GM19452 (cell line): ENCODE measurements around the gene TFDP1.
"Not testable (repeated sequence)": the region's sequence is repeated elsewhere in the genome, so short reads cannot be mapped to it uniquely, and the experiment has no call there.

ENCODE experiments used
- ATAC-seq: cut with Tn5 transposase; IDR thresholded peaks from one replicate; pipeline ENCODE4 v1.9.1; 2021; ENCODE audit not compliant: unreplicated experiment

Gene TFDP1

DNA sequence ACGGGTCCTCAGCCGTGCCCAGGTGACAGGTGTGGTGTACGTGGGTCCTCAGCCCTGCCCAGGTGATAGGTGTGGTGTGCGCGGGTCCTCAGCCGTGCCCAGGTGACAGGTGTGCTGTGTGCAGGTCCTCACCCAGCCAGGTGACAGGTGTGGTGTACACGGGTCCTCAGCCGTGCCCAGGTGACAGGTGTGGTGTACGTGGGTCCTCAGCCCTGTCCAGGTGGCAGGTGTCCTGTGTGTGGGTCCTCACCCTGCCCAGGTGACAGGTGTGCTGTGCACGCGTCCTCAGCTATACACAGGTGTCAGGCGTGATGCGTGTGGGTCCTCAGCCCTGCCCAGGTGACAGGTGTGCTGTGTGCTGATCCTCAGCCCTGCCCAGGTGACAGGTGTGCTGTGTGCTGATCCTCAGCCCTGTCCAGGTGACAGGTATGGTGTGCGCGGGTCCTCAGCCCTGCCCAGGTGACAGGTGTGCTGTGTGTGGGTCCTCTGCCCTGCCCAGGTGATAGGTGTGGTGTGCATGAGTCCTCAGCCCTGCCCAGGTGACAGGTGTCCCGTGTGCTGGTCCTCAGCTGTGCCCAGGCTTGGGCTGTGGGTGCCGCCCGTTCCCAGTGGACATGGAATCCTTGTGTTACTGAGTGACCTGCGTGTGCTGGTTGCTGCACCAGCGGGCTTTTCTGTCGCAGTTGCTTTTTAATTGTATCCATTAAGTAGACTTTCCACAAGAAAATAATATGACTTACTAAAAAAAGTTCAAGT, 9.7 kb downstream of the TFDP1 start:
- ATAC-seq, result not testable (repeated sequence)

GRCh38 chr13:113595131-113595530, 10.6 kb downstream of the TFDP1 start:
- ATAC-seq, result no peak

DNA sequence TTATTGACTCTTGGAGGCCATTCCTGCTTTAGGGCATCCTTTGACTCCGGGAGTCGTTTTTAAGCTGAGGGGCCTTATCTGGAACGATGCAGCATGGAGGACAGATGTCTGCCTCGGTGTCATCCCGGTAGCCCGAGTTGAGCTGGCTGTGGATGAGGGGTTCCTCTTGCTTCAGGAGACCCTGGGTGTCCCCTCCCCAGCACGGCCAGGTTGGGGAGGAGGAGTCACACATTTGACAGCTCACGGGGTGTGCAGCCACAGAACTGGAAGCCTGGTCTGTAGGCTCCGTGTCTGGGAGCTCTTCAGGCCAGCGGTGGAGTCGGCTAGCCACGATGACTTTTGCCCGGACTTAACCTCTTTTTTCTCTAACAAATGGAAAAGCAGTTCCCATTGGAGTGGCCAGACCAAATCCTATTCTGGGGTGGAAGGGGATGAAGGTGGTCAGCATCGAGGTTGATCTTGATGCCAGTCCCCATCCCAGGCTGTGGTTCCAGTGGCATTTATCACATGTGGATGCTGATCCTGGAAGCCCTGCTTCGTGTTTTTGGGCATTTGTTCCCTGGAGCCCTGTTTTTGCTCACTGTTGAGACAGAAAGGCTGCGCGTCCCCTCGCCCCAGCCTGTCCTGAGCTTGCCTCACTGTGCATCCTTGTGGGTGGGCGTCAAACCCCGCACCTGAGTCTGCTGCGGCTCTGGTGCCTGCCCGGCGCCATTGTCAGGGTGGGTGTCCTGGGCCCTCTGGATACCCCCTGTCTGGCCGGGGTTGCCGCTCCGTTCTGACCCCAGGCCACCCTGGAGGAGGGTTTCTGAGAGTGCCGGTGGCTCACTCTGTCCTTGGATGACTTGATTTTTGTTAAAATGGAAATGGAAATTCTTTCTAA, 12.0 kb downstream of the TFDP1 start:
- no peak for ATAC-seq

DNA sequence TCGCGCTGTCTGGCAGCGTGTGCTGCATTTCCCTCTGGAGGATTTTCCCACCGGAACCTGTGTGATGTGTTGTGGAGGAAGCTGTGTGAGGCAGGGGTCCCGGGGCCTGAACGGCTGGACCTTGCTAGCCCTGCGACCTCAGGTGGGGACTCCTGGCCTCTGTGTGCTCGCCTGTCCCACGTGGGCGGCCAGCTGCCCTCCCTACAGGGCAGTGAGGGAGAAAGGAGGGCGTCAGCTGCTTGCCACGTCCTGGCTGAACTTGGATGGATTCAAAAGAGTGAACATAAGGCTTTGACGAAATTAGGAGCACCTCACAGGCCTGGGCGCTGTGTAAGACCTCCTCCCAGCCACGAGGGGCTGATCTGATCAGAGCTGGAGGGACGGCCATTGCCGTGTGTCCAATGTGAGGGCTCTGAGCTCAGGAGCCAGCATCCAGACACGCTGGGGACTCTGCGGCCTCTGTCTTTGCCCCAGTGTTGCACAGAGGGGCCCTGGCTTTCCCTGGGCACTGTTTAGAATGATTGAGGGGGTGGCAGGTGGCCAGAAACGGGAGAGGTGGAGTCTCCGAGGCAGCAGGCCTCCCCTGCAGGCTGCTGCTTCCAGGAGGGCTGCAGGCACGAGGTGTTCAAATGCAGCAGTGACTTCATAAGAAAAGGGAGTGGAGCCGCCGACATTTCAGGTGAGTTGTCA, 13.0 kb downstream of the TFDP1 start:
- ATAC-seq, result no peak

GRCh38 chr13:113598081-113598410, 13.5 kb downstream of the TFDP1 start:
- ATAC-seq, result no peak

GRCh38 chr13:113598481-113598880, 13.9 kb downstream of the TFDP1 start:
- no peak for ATAC-seq

DNA sequence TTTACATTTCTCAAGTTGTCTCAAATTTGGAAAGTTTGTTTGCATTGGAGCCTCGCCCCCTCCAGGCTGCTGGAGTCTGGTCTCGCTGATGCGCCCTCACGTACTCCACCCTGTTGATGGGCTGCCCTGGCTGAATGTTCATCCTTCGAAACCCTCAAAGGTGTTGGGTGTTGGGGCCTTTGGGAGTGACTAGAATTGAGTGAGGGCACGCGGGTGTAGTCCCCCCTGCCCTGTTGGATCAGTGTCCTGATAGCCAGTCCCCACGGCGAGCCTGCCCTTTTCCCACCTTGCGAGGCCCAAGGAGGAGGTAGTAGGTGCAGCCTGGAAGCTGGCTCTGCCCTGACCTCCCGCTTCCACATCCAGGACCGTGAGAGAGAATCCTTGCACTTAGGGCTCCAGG, 14.8 kb downstream of the TFDP1 start:
- no peak for ATAC-seq

- ATAC-seq, result no peak
Observed at GRCh38 chr13:113601166-113602070, 16.9 kb downstream of the TFDP1 start.

DNA sequence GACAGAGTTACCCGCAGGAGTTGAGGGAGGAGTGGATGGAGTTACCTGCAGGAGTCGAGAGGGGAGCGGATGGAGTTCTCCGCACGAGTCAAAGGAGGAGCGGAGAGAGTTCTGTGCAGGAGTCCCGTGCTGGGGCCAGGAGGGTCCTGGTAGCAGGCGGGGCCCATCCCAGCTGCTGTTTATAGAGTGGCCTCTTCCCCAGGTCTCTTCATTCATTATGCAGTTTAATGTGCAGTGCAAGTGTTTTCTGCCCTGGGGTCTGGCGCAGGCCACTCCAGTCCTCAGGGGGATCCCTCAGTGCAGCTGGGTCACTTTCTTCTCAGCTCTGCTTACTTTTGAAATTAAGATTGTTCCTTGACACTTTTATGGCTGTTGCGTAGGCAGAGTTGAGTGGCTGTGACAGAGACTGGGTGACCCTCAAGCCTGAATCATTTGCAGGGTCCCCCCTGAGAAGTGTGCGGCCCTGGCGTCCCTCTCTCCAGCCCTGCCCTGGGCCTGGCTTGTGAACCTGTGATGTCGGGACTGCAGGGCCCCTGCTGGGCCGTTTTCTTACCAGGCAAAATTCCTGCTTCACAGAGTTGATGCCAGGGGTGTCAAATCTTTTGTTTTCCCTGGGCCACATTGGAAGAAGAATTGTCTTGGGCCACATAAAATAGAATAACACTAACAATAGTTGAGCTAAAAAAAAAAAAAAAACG, 17.9 kb downstream of the TFDP1 start:
- no peak for ATAC-seq

GRCh38 chr13:113603116-113603710, 18.7 kb downstream of the TFDP1 start:
- no peak for ATAC-seq

DNA sequence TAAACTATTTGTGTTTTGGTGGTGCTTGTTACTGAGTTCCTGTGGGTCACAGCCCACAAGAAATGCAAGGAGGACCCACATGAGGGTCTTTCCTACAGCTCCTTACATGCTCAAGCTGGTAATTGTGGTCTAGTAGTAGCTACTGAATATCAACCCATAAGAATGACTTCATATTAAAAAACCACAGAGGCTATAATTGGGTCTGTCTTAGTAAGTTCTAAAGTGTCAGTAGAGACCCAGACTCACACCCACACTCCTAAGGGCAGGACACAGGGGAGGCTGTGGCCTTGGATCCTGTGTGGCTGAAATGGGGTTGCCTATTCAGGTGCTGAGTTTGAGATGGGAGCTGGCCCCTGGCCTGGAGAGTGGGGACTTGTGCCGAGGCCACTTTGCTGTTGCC, 19.6 kb downstream of the TFDP1 start:
- ATAC-seq, result peak; percentile 48

GRCh38 chr13:113605461-113605860, 20.9 kb downstream of the TFDP1 start:
- no peak for ATAC-seq

- no peak for ATAC-seq
Observed at GRCh38 chr13:113605866-113606438, 21.4 kb downstream of the TFDP1 start.

DNA sequence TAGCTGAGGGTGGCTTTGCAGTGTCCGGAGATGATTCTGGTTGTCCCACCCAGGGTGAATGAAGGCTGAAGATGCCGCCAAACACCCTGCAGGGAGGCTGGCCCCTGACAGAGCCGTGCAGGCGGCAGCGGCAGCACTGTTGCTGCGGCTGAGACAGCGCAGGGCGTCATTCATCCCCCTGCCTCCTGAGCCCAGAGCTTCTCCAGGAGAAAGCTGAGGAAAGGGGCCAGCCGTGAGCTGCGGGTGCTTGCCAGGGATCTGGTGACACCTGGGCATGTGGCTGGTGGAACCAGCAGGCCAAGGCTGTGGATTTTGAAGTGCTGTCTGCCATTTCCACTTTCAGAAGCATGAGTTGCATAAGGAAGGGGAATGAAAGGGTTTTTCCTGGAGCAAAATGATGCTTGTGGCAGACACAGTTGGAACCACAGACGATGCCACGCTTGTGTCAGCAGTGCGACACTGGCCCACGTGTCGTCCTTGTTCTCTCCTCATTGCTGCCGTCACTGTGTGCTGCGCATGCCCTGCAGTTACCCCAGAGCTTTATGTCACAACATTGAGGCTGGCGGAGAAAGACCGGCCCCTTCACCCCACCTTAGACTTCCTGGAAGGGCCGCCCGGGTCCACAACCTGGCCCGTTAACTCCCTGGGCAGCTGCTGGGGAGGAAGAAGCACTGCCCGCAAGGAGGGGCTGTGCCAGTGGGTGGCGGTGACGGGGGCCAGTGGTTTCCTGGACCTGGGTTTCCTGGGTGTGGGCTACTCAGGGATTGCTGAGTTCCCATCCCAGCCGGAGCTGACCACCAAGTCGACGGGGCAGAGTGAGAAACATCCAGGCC, 22.7 kb downstream of the TFDP1 start:
- no peak for ATAC-seq

- no peak for ATAC-seq
Observed at GRCh38 chr13:113607889-113608635, 23.5 kb downstream of the TFDP1 start.

DNA sequence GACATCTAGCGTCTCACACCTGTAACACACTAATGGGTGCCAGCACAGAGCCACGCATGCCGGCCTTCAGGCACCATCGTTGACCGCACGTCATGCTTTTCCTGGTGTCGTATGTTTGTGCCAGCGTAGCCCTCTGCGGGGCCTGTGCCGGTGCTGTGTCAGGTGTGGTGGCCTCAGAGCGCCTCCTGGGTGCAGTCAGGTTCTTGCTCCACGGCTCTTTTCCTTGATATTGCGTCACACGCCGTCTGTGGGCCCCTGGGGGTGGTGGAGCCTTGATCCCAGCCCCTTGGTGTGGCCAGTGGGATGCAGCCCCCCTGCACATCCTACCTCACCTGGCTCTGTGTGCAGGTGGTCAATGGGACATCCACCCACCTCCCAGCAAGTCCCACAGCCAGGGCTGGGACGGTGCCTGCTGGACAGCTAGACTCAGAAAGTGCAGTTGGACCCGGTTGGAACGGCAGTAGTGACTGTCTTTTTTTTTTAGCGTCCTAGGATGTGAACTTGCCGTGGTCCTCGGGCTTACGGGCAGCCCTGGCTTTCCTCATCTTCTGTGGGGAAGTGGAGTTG, 24.5 kb downstream of the TFDP1 start:
- no peak for ATAC-seq

- ATAC-seq, result no peak
Observed at GRCh38 chr13:113609616-113610015, 25.1 kb downstream of the TFDP1 start.
